ENCODE measurements around the gene PKD2.

PKD2 gene

GRCh38 chr4:88007304-88008121 is at the start of gene PKD2:
PKD2 (plus strand) TSS chr4:88007635; CDS start chr4:88007734, 99 bp downstream.
- peak; percentile 81 for DNase-seq (ENCODE audit: low read depth)

GRCh38 chr4:87961993-87962392 is 45.4 kb upstream of the PKD2 start:
- DNase-seq (ENCODE audit: low read depth) = peak; percentile 77

- DNase-seq (ENCODE audit: low read depth) = no peak
These were observed 44.9 kb upstream of the PKD2 start for GRCh38 chr4:87962398-87963146.

GRCh38 chr4:87965501-87965975 is 41.9 kb upstream of the PKD2 start:
- DNase-seq (ENCODE audit: low read depth) = no peak

GRCh38 chr4:87966095-87966496 is 41.3 kb upstream of the PKD2 start:
- DNase-seq (ENCODE audit: low read depth) = no peak

- DNase-seq (ENCODE audit: low read depth) = no peak
These were observed 40.2 kb upstream of the PKD2 start for GRCh38 chr4:87967193-87967592.

- DNase-seq (ENCODE audit: low read depth) = no peak
These were observed 37.3 kb upstream of the PKD2 start for GRCh38 chr4:87970121-87970520.

GRCh38 chr4:87971866-87972265 is 35.6 kb upstream of the PKD2 start:
- no peak for DNase-seq (ENCODE audit: low read depth)

- peak; percentile 64 for DNase-seq (ENCODE audit: low read depth)
These were observed 33.9 kb upstream of the PKD2 start for GRCh38 chr4:87973283-87974169.

- DNase-seq (ENCODE audit: low read depth) = no peak
These were observed 32.5 kb upstream of the PKD2 start for GRCh38 chr4:87974856-87975462.

- DNase-seq (ENCODE audit: low read depth) = peak; percentile 16
These were observed 32.0 kb upstream of the PKD2 start, which contains the start of gene SPP1 for GRCh38 chr4:87975466-87975865. SPP1 (plus strand) TSS chr4:87975714; CDS start chr4:87976896, 1,182 bp downstream.

GRCh38 chr4:87977521-87978278 is 29.7 kb upstream of the PKD2 start:
- DNase-seq (ENCODE audit: low read depth) = no peak

- DNase-seq (ENCODE audit: low read depth) = peak; percentile 60
These were observed 28.8 kb upstream of the PKD2 start for GRCh38 chr4:87978681-87979080.

- DNase-seq (ENCODE audit: low read depth) = no peak
These were observed 27.6 kb upstream of the PKD2 start for GRCh38 chr4:87979810-87980209.

GRCh38 chr4:87981486-87981885 is 25.9 kb upstream of the PKD2 start:
- no peak for DNase-seq (ENCODE audit: low read depth)

- no peak for DNase-seq (ENCODE audit: low read depth)
These were observed 25.4 kb upstream of the PKD2 start for GRCh38 chr4:87982036-87982435.

GRCh38 chr4:87982446-87983010 is 24.9 kb upstream of the PKD2 start:
- peak; percentile 16 for DNase-seq (ENCODE audit: low read depth)

GRCh38 chr4:87983996-87984395 is 23.4 kb upstream of the PKD2 start:
- DNase-seq (ENCODE audit: low read depth) = no peak

- peak; percentile 46 for DNase-seq (ENCODE audit: low read depth)
These were observed 22.1 kb upstream of the PKD2 start for GRCh38 chr4:87985097-87985886.

- DNase-seq (ENCODE audit: low read depth) = no peak
These were observed 21.6 kb upstream of the PKD2 start for GRCh38 chr4:87985887-87986200.
